ENCODE results near the gene ZBTB20.
"Not testable (repeated sequence)": the region's sequence is repeated elsewhere in the genome, so short reads cannot be mapped to it uniquely, and the experiment has no call there.

The ZBTB20 gene

DNA sequence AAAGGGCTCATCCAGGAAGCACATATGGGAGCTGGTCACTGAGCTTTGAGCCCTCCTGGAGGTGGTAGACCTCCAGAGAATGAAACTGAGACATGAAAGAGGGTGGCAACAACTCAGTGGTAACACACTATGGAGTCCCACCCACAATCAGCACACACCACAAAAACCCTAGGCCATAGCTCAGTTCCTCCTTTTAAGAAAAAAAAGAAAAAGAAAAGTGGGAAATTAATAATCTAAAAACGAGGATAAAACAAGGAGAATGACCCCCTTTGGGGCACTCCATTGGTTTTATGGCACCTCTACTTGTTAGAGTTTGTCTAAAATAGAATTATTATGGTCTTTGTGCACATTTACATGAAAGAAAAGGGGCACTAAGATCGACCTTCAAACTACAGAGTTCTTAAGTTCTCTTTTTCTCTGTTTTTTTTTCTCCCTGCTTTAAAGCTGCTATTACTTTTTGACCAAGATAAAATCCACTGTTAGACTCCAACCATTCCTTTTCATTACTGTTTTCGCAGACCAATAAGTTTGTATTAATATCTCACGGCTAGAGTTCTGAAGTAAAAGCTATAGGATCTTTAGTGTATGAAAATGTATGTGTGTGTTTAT is 40.2 kb upstream of the ZBTB20 start:
- Histone ChIP-seq H3K27ac (replicated peaks) (no peak overlapping the region), H3K27me3 (ENCODE audit: insufficient read depth, poor library complexity, severe bottlenecking) (no peaks in the 10 kb centered on the region), H3K4me3 (replicated peaks; ENCODE audit: insufficient read depth, low read length) (no peak overlapping the region)
- no peak for DNase-seq (ENCODE audit: low read depth in 1 of 2, low spot score in 1 of 2)
- TF ChIP-seq, protein P1, sequence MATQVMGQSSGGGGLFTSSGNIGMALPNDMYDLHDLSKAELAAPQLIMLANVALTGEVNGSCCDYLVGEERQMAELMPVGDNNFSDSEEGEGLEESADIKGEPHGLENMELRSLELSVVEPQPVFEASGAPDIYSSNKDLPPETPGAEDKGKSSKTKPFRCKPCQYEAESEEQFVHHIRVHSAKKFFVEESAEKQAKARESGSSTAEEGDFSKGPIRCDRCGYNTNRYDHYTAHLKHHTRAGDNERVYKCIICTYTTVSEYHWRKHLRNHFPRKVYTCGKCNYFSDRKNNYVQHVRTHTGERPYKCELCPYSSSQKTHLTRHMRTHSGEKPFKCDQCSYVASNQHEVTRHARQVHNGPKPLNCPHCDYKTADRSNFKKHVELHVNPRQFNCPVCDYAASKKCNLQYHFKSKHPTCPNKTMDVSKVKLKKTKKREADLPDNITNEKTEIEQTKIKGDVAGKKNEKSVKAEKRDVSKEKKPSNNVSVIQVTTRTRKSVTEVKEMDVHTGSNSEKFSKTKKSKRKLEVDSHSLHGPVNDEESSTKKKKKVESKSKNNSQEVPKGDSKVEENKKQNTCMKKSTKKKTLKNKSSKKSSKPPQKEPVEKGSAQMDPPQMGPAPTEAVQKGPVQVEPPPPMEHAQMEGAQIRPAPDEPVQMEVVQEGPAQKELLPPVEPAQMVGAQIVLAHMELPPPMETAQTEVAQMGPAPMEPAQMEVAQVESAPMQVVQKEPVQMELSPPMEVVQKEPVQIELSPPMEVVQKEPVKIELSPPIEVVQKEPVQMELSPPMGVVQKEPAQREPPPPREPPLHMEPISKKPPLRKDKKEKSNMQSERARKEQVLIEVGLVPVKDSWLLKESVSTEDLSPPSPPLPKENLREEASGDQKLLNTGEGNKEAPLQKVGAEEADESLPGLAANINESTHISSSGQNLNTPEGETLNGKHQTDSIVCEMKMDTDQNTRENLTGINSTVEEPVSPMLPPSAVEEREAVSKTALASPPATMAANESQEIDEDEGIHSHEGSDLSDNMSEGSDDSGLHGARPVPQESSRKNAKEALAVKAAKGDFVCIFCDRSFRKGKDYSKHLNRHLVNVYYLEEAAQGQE (IDR thresholded peaks at IDR 0.05; ENCODE audit: insufficient replicate concordance, low read depth) = no peak
- TF ChIP-seq SPI1 (IDR thresholded peaks at IDR 0.05; ENCODE audit: borderline replicate concordance, low read depth) = peak; percentile 44

DNA sequence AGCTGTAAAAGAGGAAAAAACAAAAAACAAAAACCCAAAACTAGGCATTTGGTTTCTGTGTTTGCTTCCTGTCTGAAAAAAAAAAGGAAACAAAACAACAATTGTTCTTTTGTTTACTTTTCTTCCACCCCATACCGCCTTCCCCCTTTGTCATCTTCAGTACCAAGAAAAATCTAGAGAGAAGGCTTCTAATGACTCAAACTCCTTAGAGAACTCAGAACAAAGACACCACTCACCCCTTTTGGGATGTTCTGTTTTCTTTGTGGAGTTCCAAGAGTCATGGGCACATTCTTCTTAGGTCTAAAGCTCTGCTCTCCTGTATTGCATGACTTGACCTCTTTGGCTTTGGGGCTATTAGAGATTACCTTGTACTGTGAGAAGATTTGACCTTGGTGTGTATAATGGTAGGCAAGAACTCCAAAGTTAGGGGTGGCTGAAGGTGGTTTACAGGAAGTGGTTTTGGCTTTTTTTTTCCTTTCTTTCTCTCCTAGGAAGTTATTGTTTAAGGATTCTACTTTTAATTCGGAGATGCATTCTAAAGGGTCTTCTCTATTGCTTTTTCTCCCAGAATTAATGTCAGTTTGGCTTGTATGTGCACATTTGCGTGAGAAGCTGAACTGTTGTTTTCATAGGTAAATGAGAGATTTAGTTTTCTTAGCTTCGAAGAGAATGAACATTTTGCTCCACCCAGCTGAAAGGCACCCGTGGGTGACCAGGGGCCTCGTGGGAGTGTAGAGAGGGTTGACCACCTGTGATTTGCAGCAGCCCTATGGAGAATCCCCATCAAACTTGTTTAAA is 39.5 kb upstream of the ZBTB20 start:
- no peak overlapping the region for H3K27ac ChIP-seq (replicated peaks)
- no peaks in the 10 kb centered on the region for H3K27me3 ChIP-seq (ENCODE audit: insufficient read depth, poor library complexity, severe bottlenecking)
- no peak overlapping the region for H3K4me3 ChIP-seq (replicated peaks; ENCODE audit: insufficient read depth, low read length)
- TF ChIP-seq GABPA (IDR thresholded peaks at IDR 0.05; ENCODE audit: low read depth) = no peak
- no peak for TF ChIP-seq SPI1 (IDR thresholded peaks at IDR 0.05; ENCODE audit: borderline replicate concordance, low read depth)
- TF ChIP-seq, protein P1 (IDR thresholded peaks at IDR 0.05; ENCODE audit: insufficient replicate concordance, low read depth) = no peak
- TF ChIP-seq, protein P2, sequence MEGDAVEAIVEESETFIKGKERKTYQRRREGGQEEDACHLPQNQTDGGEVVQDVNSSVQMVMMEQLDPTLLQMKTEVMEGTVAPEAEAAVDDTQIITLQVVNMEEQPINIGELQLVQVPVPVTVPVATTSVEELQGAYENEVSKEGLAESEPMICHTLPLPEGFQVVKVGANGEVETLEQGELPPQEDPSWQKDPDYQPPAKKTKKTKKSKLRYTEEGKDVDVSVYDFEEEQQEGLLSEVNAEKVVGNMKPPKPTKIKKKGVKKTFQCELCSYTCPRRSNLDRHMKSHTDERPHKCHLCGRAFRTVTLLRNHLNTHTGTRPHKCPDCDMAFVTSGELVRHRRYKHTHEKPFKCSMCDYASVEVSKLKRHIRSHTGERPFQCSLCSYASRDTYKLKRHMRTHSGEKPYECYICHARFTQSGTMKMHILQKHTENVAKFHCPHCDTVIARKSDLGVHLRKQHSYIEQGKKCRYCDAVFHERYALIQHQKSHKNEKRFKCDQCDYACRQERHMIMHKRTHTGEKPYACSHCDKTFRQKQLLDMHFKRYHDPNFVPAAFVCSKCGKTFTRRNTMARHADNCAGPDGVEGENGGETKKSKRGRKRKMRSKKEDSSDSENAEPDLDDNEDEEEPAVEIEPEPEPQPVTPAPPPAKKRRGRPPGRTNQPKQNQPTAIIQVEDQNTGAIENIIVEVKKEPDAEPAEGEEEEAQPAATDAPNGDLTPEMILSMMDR (IDR thresholded peaks at IDR 0.05; ENCODE audit: insufficient read depth, low read length) = no peak
- no peak for DNase-seq (ENCODE audit: low read depth in 1 of 2, low spot score in 1 of 2)

DNA sequence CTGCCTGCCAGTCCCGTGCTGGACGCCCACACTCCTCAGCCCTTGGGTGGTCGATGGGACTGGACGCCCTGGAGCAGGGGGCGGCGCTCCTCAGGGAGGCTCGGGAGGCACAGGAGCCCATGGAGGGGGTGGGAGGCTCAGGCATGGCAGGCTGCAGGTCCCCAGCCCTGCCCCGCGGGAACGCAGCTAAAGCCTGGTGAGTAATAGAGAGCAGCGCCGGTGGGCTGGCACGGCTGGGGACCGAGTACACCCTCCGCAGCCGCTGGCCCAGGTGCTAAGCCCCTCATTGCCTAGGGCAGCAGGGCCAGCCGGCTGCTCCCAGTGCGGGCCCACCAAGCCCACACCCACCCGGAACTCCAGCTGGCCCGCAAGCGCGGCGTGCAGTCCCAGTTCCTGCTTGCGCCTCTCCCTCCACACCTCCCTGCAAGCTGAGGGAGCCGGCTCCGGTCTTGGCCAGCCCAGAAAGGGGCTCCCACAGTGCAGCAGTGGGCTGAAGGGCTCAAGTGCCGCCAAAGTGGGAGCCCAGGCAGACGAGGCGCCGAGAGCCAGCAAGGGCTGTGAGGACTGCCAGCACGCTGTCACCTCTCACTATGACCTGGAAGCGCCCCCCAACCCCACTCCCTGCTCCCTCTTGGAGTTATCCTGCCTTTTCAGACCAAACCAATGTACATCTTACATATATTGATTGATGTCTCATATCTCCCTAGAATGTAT is 37.9 kb upstream of the ZBTB20 start:
- not testable (repeated sequence) for DNase-seq (ENCODE audit: low read depth in 1 of 2, low spot score in 1 of 2); H3K4me3 ChIP-seq (replicated peaks; ENCODE audit: insufficient read depth, low read length); H3K27me3 ChIP-seq (ENCODE audit: insufficient read depth, poor library complexity, severe bottlenecking); H3K27ac ChIP-seq (replicated peaks)

DNA sequence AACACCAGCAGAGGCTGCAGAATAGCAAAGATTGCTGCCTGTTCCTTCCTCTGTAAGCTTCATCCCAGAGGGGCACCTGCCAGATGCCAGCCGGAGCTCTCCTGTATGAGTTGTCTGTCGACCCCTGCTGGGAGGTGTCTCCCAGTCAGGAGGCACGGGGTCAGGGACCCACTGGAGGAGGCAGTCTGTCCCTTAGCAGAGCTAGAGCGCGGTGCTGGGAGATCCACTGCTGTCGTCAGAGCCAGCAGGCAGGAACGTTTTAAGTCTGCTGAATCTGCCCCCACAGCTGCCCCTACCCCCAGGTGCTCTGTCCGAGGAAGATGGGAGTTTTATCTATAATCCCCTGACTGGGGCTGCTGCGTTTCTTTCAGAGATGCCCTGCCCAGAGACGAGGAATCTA is 31.8 kb upstream of the ZBTB20 start:
- H3K27me3 ChIP-seq (ENCODE audit: insufficient read depth, poor library complexity, severe bottlenecking); H3K27ac ChIP-seq (replicated peaks); H3K4me3 ChIP-seq (replicated peaks; ENCODE audit: insufficient read depth, low read length); DNase-seq (ENCODE audit: low read depth in 1 of 2, low spot score in 1 of 2): not testable (repeated sequence)

DNA sequence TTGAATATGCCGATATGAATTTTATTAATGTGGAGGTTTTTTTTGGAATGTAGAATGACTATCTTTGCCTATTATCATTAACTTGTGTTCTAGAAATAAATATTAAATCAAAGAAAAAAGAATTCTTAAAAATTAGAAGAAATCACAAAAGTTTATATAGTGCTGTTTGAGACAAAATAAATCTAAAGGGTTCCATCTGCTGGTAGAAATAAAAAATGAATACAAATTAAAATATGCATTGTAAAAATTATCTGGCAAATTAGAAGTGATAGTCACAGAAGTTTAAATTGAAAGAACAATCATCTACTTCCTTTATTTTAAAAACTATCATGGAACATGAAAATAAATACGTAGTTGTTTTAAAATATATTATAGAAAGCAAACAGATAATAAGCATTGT is 22.7 kb upstream of the ZBTB20 start:
- Histone ChIP-seq H3K27me3 (ENCODE audit: insufficient read depth, poor library complexity, severe bottlenecking) (no peaks in the 10 kb centered on the region), H3K4me3 (replicated peaks; ENCODE audit: insufficient read depth, low read length) (no peak overlapping the region), H3K27ac (replicated peaks) (no peak overlapping the region)
- DNase-seq (ENCODE audit: low read depth in 1 of 2, low spot score in 1 of 2) = no peak
- no peak for TF ChIP-seq GABPA (IDR thresholded peaks at IDR 0.05; ENCODE audit: low read depth)
- TF ChIP-seq, protein P2 (IDR thresholded peaks at IDR 0.05; ENCODE audit: insufficient read depth, low read length) = no peak
- no peak for TF ChIP-seq SPI1 (IDR thresholded peaks at IDR 0.05; ENCODE audit: borderline replicate concordance, low read depth)
- no peak for TF ChIP-seq POLR2AphosphoS5 (IDR thresholded peaks at IDR 0.05; ENCODE audit: low read depth)
- TF ChIP-seq, protein P1 (IDR thresholded peaks at IDR 0.05; ENCODE audit: insufficient replicate concordance, low read depth) = no peak
